Left renal cortex interstitium (tissue), 4 donors: ENCODE measurements around the gene CST5. TPM values are rescaled to one million over a fixed set of nuclear protein-coding genes. Genes with fewer than 3 reads are reported as not detected.
"Not testable (repeated sequence)": the region's sequence is repeated elsewhere in the genome, so short reads cannot be mapped to it uniquely, and the experiment has no call there.

ENCODE experiments used
- DNase-seq, 4 donors: peaks; one replicate each; pipeline ENCODE4 v3.0.0-alpha.2; 2013; ENCODE audit warnings: low read depth in 4 of 4, low spot score in 2 of 4, missing footprints in 1 of 4
- polyA plus RNA-seq, 4 donors: library from polyadenylated mRNA; unstranded; fragments of 120-200 nt; gene quantifications; one replicate each; pipeline ENCODE4 v1.2.1, GENCODE V29; 2013; ENCODE audit not compliant: insufficient read length in 4 of 4

The CST5 gene
- polyA plus RNA-seq, 4 donors: 0.24 to 0.70 (median 0.36) TPM

GRCh38 chr20:23857962-23858595 is 21.5 kb downstream of the CST5 start:
- DNase-seq: peak in 1 of 4 donors; percentile 29

- no peak for DNase-seq
These were observed 22.8 kb downstream of the CST5 start for GRCh38 chr20:23856736-23857135.

GRCh38 chr20:23856226-23856625 is 23.3 kb downstream of the CST5 start:
- no peak for DNase-seq

- DNase-seq: no peak
These were observed 37.9 kb downstream of the CST5 start for GRCh38 chr20:23841693-23842092.

- no peak for DNase-seq
These were observed 43.8 kb downstream of the CST5 start for GRCh38 chr20:23835716-23836115.

- DNase-seq: no peak
These were observed 46.6 kb downstream of the CST5 start for GRCh38 chr20:23832775-23833513.

GRCh38 chr20:23831961-23832360 is 47.6 kb downstream of the CST5 start:
- not testable (repeated sequence) for DNase-seq

- no peak for DNase-seq
These were observed 53.0 kb downstream of the CST5 start, which contains the start of gene CST2 for GRCh38 chr20:23826541-23827021. CST2 (minus strand) TSS chr20:23826729; CDS start chr20:23826660, 69 bp downstream.

Other genes with a start within 250 kb of the CST5 start
- gene CST3, start 241.8 kb downstream of the CST5 start, polyA plus RNA-seq: 100 to 1,000 TPM; 131 to 207 (median 167) TPM
- gene CST4, start 190.7 kb downstream of the CST5 start, polyA plus RNA-seq: not detected
- not detected for gene CST1, start 128.8 kb downstream of the CST5 start, polyA plus RNA-seq
- gene CST2, start 53.0 kb downstream of the CST5 start, polyA plus RNA-seq: not detected
- gene GGTLC1, start 109.0 kb upstream of the CST5 start, polyA plus RNA-seq: not detected